CD8-positive, alpha-beta memory T cell (primary cell): ENCODE data around the gene NHERF1. TPM values are rescaled to one million over a fixed set of nuclear protein-coding genes. Genes with fewer than 3 reads are reported as not detected.
A peak's percentile ranks its signal among the peaks of the same experiment; 100 is the strongest.

Experiments used
- CTCF ChIA-PET: fragments of 350-600 bp; sonication (Branson Sonifier 250); formaldehyde crosslinking; loops from one replicate; lab custom pipeline; 2021; ENCODE audit warnings: antibody characterized with exemption; lab: Charles Lee
- POLR2A ChIA-PET: fragments of 350-600 bp; sonication (Branson Sonifier 250); formaldehyde crosslinking; loops from one replicate; lab custom pipeline; 2021; ENCODE audit warnings: antibody characterized with exemption; lab: Charles Lee
- DNase-seq, 5 donors: peaks; one replicate each; pipeline versions ENCODE4 v3.0.0 to v3.0.0-alpha.2; 2020 to 2022; ENCODE audit warnings: mixed read lengths in 1 of 5
- H3K27ac ChIP-seq: one replicate; pipeline ENCODE4 v1.7.0; 2013; ENCODE audit warnings: low read depth, mild to moderate bottlenecking, low read length, moderate library complexity
- H3K27me3 ChIP-seq: 2 replicates; pipeline ENCODE4 v1.7.0; 2013; ENCODE audit warnings: low read length, mild to moderate bottlenecking; ENCODE audit not compliant: insufficient read depth, poor library complexity, severe bottlenecking
- H3K36me3 ChIP-seq: 2 replicates; pipeline ENCODE4 v1.7.0; 2013; ENCODE audit warnings: mild to moderate bottlenecking, low read length, moderate library complexity; ENCODE audit not compliant: insufficient read depth
- H3K4me1 ChIP-seq: 2 replicates; pipeline ENCODE4 v1.7.0; 2013; ENCODE audit warnings: mild to moderate bottlenecking, low read length, moderate library complexity; ENCODE audit not compliant: insufficient read depth
- H3K4me3 ChIP-seq: 2 replicates; pipeline ENCODE4 v1.7.0; 2013; ENCODE audit warnings: mild to moderate bottlenecking, low read length
- H3K9me3 ChIP-seq: 2 replicates; pipeline ENCODE4 v1.7.0; 2013; ENCODE audit warnings: mild to moderate bottlenecking, low read length
- H3K27ac Mint-ChIP-seq, 8 donors: one replicate each; pipeline ENCODE4 v1.8.0; 2020 to 2021; ENCODE audit warnings: mixed read lengths in 8 of 8, mild to moderate bottlenecking in 6 of 8, inconsistent platforms in 3 of 8, moderate library complexity in 3 of 8
- H3K27me3 Mint-ChIP-seq, 2 donors: one replicate each; pipeline ENCODE4 v1.8.0; 2020 to 2021; ENCODE audit warnings: mixed read lengths in 2 of 2, mild to moderate bottlenecking in 1 of 2, moderate library complexity in 1 of 2
- H3K36me3 Mint-ChIP-seq, 3 donors: one replicate each; pipeline ENCODE4 v1.8.0; 2020 to 2021; ENCODE audit warnings: mixed read lengths in 3 of 3, inconsistent platforms in 1 of 3, mild to moderate bottlenecking in 1 of 3
- H3K4me1 Mint-ChIP-seq, 3 donors: one replicate each; pipeline ENCODE4 v1.8.0; 2020 to 2021; ENCODE audit warnings: mixed read lengths in 3 of 3, inconsistent platforms in 1 of 3, mild to moderate bottlenecking in 1 of 3
- H3K4me3 Mint-ChIP-seq, 7 donors: one replicate each; pipeline ENCODE4 v1.8.0; 2020 to 2021; ENCODE audit warnings: mixed read lengths in 7 of 7, mild to moderate bottlenecking in 6 of 7, moderate library complexity in 4 of 7, inconsistent platforms in 2 of 7
- H3K9me3 Mint-ChIP-seq, 5 donors: one replicate each; pipeline ENCODE4 v1.8.0; 2020 to 2022; ENCODE audit warnings: mixed read lengths in 5 of 5, mild to moderate bottlenecking in 3 of 5, moderate library complexity in 2 of 5, inconsistent platforms in 1 of 5
- polyA plus RNA-seq: library from polyadenylated mRNA; unstranded; fragments of 300-500 nt; fragmentation: Illumina TruSeq; gene quantifications from one replicate; pipeline ENCODE4 v1.2.3, GENCODE V29; 2021
- total RNA-seq, 2 experiments: library from RNA; stranded (reverse); gene quantifications; one replicate each; pipeline ENCODE4 v1.2.3, GENCODE V29; 2021

The NHERF1 gene
- total RNA-seq (100 to 1,000 TPM; 131 to 133 TPM), polyA plus RNA-seq (674 TPM)

GRCh38 chr17:74748529-74749278 lies at the start of gene NHERF1:
Gene NHERF1 (plus strand): TSS chr17:74748628. CDS start chr17:74748847, 219 bp downstream.
- ChIA-PET POLR2A (interaction anchor here (0.6 to 4.7 kb wide), 10 partner anchors 10 to 383 kb away, joined by 4 to 39 read pairs (median 14); partner anchors contain the start of genes FDXR, NAT9, NT5C and RAB37), CTCF (interaction anchor here (0.9 to 15.2 kb wide), 12 partner anchors 8 to 120 kb away, joined by 3 to 214 read pairs (median 26); partner anchors contain the start of genes GRIN2C, NAT9 and RAB37)
- H3K4me1 ChIP-seq, result peaks cover 72% of the 10 kb centered on the region
- Mint-ChIP-seq H3K27me3 (no peaks in the 10 kb centered on the region), H3K4me1 (peaks cover 58 to 71% (median 65%) of the 10 kb centered on the region in 3 donors), H3K9me3 (no peaks in the 10 kb centered on the region), H3K27ac (peak within 1 kb of the TSS; percentile 84 to 96 (median 93)), H3K36me3 (peaks cover 18 to 45% (median 18%) of the 10 kb centered on the region in 3 donors), H3K4me3 (peak within 1 kb of the TSS; percentile 95 to 100 (median 98))
- no peaks in the 10 kb centered on the region for H3K9me3 ChIP-seq
- DNase-seq, result peak; percentile 91 to 95 (median 93)
- H3K4me3 ChIP-seq, result peak within 1 kb of the TSS; percentile 95
- H3K27me3 ChIP-seq, result no peaks in the 10 kb centered on the region
- peaks cover 12% of the 10 kb centered on the region for H3K36me3 ChIP-seq
- H3K27ac ChIP-seq, result peak within 1 kb of the TSS; percentile 76

- H3K4me3 ChIP-seq, result no peak overlapping the region
- CTCF ChIA-PET, result interaction anchor here (1.6 kb wide), 1 partner anchor 39 kb away, joined by 3 read pairs; no protein-coding TSS in a partner anchor
- no peaks in the 10 kb centered on the region for H3K27me3 ChIP-seq
- H3K27me3 Mint-ChIP-seq, result peaks cover 3 to 21% of the 10 kb centered on the region in 2 donors
- no peaks in the 10 kb centered on the region for H3K36me3 ChIP-seq
- H3K9me3 Mint-ChIP-seq, result no peaks in the 10 kb centered on the region
- H3K36me3 Mint-ChIP-seq, result no peaks in the 10 kb centered on the region
- H3K9me3 ChIP-seq, result no peaks in the 10 kb centered on the region
- H3K27ac Mint-ChIP-seq, result no peak overlapping the region
- H3K4me3 Mint-ChIP-seq, result no peak overlapping the region
- no peaks in the 10 kb centered on the region for H3K4me1 ChIP-seq
- no peaks in the 10 kb centered on the region for H3K4me1 Mint-ChIP-seq
- DNase-seq, result no peak
- POLR2A ChIA-PET, result no interaction called here
- H3K27ac ChIP-seq, result no peak overlapping the region
Measured at GRCh38 chr17:74699236-74699635, 49.2 kb upstream of the NHERF1 start.

- H3K9me3 Mint-ChIP-seq, result no peaks in the 10 kb centered on the region
- no peaks in the 10 kb centered on the region for H3K36me3 Mint-ChIP-seq
- H3K27ac Mint-ChIP-seq, result no peak overlapping the region
- peaks cover 1 to 17% of the 10 kb centered on the region in 2 donors for H3K27me3 Mint-ChIP-seq
- H3K27me3 ChIP-seq, result no peaks in the 10 kb centered on the region
- H3K9me3 ChIP-seq, result no peaks in the 10 kb centered on the region
- ChIA-PET CTCF (interaction anchor here (0.7 to 1.5 kb wide), 4 partner anchors 23 to 89 kb away, joined by 3 to 4 read pairs (median 4); no protein-coding TSS in a partner anchor), POLR2A (interaction anchor here (0.5 kb wide), 1 partner anchor 105 kb away, joined by 5 read pairs; no protein-coding TSS in a partner anchor)
- H3K27ac ChIP-seq, result no peak overlapping the region
- DNase-seq, result no peak
- H3K4me1 Mint-ChIP-seq, result no peaks in the 10 kb centered on the region
- no peak overlapping the region for H3K4me3 Mint-ChIP-seq
- no peaks in the 10 kb centered on the region for H3K4me1 ChIP-seq
- H3K4me3 ChIP-seq, result no peak overlapping the region
- no peaks in the 10 kb centered on the region for H3K36me3 ChIP-seq
Measured at GRCh38 chr17:74702116-74702871, 46.1 kb upstream of the NHERF1 start.

- Mint-ChIP-seq H3K27me3 (peaks cover 1 to 11% of the 10 kb centered on the region in 2 donors), H3K27ac (no peak overlapping the region), H3K4me3 (no peak overlapping the region), H3K9me3 (no peaks in the 10 kb centered on the region), H3K4me1 (no peaks in the 10 kb centered on the region), H3K36me3 (no peaks in the 10 kb centered on the region)
- ChIA-PET CTCF (interaction anchor here (1.4 kb wide), 1 partner anchor 46 kb away, joined by 5 read pairs; no protein-coding TSS in a partner anchor), POLR2A (no interaction called here)
- no peak for DNase-seq
- no peak overlapping the region for H3K4me3 ChIP-seq
- H3K27me3 ChIP-seq, result no peaks in the 10 kb centered on the region
- H3K27ac ChIP-seq, result no peak overlapping the region
- no peaks in the 10 kb centered on the region for H3K4me1 ChIP-seq
- H3K36me3 ChIP-seq, result no peaks in the 10 kb centered on the region
- H3K9me3 ChIP-seq, result no peaks in the 10 kb centered on the region
Measured at GRCh38 chr17:74703311-74703710, 45.1 kb upstream of the NHERF1 start.

- Histone ChIP-seq H3K4me1 (no peaks in the 10 kb centered on the region), H3K9me3 (no peaks in the 10 kb centered on the region), H3K27ac (no peak overlapping the region), H3K27me3 (no peaks in the 10 kb centered on the region), H3K4me3 (no peak overlapping the region), H3K36me3 (no peaks in the 10 kb centered on the region)
- Mint-ChIP-seq H3K27me3 (peaks cover 1 to 6% of the 10 kb centered on the region in 2 donors), H3K27ac (peak overlapping the region in 1 of 8 donors; percentile 18), H3K4me3 (no peak overlapping the region), H3K36me3 (no peaks in the 10 kb centered on the region), H3K9me3 (no peaks in the 10 kb centered on the region), H3K4me1 (no peaks in the 10 kb centered on the region)
- POLR2A ChIA-PET, result no interaction called here
- no peak for DNase-seq
- CTCF ChIA-PET, result interaction anchor here (1.8 kb wide), 1 partner anchor 47 kb away, joined by 5 read pairs; no protein-coding TSS in a partner anchor
Measured at GRCh38 chr17:74704544-74704943, 43.9 kb upstream of the NHERF1 start.

GRCh38 chr17:74711058-74711824 lies 37.2 kb upstream of the NHERF1 start:
- no peak overlapping the region for H3K4me3 ChIP-seq
- Mint-ChIP-seq H3K27ac (peak overlapping the region in 3 of 8 donors; percentile 24 to 58 (median 48)), H3K27me3 (peaks cover 2 to 19% of the 10 kb centered on the region in 2 donors), H3K4me3 (peak overlapping the region in 1 of 7 donors; percentile 1), H3K4me1 (peaks cover 9 to 13% (median 11%) of the 10 kb centered on the region in 3 donors), H3K9me3 (no peaks in the 10 kb centered on the region), H3K36me3 (no peaks in the 10 kb centered on the region)
- no peaks in the 10 kb centered on the region for H3K36me3 ChIP-seq
- DNase-seq, result no peak
- H3K27ac ChIP-seq, result no peak overlapping the region
- CTCF ChIA-PET, result interaction anchor here (1.1 to 2.4 kb wide), 2 partner anchors 26 to 54 kb away, joined by 4 to 10 read pairs; partner anchors contain the start of gene RAB37
- H3K9me3 ChIP-seq, result no peaks in the 10 kb centered on the region
- POLR2A ChIA-PET, result no interaction called here
- peaks cover 5% of the 10 kb centered on the region for H3K27me3 ChIP-seq
- H3K4me1 ChIP-seq, result no peaks in the 10 kb centered on the region

- ChIA-PET CTCF (interaction anchor here (2.4 kb wide), 1 partner anchor 25 kb away, joined by 10 read pairs; the partner anchor contains the start of gene RAB37), POLR2A (no interaction called here)
- no peak overlapping the region for H3K4me3 ChIP-seq
- H3K4me1 Mint-ChIP-seq, result peaks cover 9 to 13% (median 11%) of the 10 kb centered on the region in 3 donors
- no peaks in the 10 kb centered on the region for H3K9me3 ChIP-seq
- no peak overlapping the region for H3K27ac ChIP-seq
- peaks cover 4 to 19% of the 10 kb centered on the region in 2 donors for H3K27me3 Mint-ChIP-seq
- no peak for DNase-seq
- peaks cover 5% of the 10 kb centered on the region for H3K27me3 ChIP-seq
- no peak overlapping the region for H3K4me3 Mint-ChIP-seq
- no peaks in the 10 kb centered on the region for H3K9me3 Mint-ChIP-seq
- no peaks in the 10 kb centered on the region for H3K36me3 Mint-ChIP-seq
- no peaks in the 10 kb centered on the region for H3K36me3 ChIP-seq
- peak overlapping the region in 2 of 8 donors; percentile 9 to 61 for H3K27ac Mint-ChIP-seq
- H3K4me1 ChIP-seq, result no peaks in the 10 kb centered on the region
Measured at GRCh38 chr17:74712301-74712700, 36.1 kb upstream of the NHERF1 start.
